ENCODE measurements around the gene PPIA.
A peak's percentile ranks its signal among the peaks of the same experiment; 100 is the strongest.
"Not testable (repeated sequence)": the region's sequence is repeated elsewhere in the genome, so short reads cannot be mapped to it uniquely, and the experiment has no call there.

The PPIA gene

DNA sequence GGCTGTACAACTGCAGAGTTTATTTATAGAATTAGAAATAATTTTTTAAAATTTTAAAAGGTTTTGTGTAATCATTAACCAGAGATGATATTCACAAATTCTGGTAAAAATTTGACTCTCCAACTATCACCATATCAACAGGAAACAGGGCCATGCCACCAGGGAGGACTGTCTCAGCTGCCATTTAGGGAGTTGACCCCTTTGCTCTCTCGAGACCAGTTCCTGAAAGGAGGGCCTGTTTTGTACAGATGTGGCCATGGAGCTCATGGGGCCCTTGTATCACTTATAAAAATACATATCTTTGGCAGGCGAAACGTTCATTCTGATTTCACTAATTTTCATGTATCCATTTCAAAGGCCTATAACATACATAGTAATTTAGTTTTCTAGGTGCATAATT lies 31.1 kb downstream of the PPIA start:
- no peak for DNase-seq (ENCODE audit: low read depth)

DNA sequence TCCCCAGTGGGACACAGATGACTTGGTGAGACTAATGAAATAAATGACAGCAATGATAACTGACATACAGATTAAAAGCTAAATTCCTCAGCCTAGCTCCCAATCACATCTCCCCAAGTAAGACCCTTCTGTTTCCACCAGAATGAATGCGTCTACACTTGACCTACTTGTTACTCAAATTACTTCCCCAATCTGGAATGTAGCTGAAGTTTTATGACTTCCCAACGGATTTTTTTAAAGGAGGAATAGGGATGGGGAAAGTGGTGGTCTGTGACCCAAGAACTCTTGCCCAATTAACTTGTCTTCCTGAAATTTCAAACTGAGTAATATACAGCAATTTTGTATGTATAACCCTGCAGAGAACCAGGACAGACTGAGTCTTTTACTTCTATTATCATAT lies 42.3 kb downstream of the PPIA start:
- no peak for DNase-seq (ENCODE audit: low read depth)

DNA sequence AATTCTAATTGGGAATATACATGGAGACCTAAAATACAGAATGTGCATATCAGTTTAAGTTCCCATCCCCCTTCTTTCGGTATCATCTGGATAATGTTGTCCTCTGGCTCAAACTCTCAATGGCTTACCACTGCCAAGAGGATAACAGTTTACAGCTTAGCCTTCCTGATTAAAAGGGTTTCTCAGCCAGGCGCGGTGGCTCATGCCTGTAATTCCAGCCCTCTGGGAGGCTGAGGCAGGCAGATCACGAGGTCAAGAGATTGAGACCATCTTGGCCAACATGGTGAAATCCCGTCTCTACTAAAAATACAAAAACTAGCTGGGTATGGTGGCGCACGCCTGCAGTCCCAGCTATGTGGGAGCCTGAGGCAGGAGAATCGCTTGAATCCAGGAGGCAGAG lies 46.2 kb downstream of the PPIA start:
- DNase-seq (ENCODE audit: low read depth): not testable (repeated sequence)

DNA sequence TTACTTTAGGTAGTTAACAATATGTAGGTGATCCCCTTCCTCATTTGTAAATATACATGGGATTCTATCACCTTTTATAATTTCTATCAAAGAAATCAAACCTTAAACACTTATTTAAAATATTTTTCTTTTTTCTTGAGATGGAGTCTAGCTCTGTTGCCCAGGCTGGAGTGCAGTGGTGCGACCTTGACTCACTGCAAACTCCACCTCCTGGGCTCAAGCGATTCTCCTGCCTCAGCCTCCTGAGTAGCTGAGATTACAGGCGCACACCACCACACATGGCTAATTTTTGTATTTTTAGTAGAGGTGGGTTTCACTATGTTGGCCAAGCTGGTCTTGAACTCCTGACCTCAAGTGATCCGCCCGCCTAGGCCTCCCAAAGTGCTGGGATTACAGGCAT lies 47.0 kb downstream of the PPIA start:
- not testable (repeated sequence) for DNase-seq (ENCODE audit: low read depth)

DNA sequence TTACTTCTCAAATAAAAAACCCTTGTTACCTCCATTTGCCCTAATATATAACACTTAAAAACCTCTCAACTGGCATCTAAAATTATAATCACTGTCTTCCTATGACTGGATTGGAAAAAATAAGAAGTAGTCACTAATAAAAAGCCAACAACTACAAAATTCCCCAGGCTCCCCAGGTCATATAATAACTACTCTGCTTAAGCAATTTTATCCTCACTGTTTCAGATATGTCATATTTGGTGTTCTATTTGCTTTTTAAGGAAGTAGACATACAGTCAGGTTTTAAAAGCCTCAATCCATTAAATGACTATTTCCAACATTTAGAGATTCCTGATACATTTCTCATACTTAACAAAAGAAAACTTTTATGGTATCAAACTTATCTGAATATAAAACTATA lies 49.0 kb downstream of the PPIA start:
- DNase-seq (ENCODE audit: low read depth): no peak

DNA sequence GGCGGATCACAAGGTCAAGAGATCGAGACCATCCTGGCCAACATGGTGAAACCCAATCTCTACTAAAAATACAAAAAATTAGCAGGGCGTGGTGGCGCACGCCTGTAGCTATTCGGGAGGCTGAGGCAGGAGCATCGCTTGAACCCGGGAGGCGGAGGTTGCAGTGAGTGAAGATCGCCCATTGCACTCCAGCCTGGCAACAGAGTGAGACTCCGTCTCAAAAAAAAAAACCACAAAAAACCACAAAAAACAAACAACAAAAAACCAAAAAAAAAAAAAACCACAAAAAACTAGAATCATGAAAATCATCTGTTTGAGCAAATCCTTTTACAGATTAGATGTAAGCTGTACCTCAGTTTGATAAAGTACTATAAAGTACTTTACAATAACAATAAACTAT lies 49.9 kb downstream of the PPIA start:
- not testable (repeated sequence) for DNase-seq (ENCODE audit: low read depth)

DNA sequence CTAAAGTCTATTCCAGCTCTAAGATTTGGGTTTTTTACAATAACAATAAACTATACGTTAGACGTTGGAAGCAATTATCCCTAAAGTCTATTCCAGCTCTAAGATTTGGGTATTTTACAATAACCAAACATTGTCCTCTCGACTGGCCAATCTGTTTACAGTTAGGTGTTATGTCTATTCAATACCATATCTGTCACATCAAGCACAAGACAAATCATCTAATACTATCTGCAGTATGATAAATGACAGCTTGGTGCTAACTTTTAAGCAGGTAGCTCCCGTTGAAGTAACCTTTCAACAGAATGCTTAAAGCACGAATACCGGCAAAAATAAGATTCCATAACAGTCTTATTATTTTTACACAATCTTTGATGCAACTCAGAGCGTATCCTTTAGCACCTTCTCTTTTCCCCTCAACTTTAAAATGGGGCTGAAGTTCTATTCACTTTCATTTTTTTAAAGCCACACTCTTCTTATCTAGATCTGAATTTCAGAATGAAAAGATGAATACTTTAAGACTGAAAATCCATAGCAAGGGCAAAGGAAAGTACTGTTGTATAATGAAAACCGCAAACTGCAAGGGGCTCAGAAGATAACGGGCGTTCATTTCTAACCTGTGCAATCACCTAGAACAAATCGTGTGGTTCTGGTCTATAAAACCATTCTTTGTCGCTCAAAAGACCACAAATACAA lies 50.5 kb downstream of the PPIA start:
- no peak for DNase-seq (ENCODE audit: low read depth)

DNA sequence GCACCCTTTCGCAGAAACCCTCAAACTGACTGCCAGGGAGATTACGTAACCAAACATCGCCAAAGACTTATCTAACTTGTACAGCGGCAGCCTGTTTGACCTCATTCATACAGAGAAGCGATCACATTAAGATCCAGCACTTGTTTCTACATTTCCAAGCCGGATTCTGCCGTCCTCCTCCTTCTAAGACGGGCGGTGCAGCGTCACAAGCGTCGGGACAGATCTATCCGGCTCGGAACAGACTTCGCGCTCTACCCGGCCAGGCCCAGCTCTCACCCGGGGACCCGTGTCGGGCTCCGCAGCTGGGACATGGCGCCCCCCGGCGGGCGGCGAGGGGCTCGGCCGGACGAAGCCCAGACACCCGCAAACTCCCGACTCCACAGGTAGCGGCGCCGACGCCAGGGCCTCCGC lies 51.0 kb downstream of the PPIA start:
- DNase-seq (ENCODE audit: low read depth): peak; percentile 80

DNA sequence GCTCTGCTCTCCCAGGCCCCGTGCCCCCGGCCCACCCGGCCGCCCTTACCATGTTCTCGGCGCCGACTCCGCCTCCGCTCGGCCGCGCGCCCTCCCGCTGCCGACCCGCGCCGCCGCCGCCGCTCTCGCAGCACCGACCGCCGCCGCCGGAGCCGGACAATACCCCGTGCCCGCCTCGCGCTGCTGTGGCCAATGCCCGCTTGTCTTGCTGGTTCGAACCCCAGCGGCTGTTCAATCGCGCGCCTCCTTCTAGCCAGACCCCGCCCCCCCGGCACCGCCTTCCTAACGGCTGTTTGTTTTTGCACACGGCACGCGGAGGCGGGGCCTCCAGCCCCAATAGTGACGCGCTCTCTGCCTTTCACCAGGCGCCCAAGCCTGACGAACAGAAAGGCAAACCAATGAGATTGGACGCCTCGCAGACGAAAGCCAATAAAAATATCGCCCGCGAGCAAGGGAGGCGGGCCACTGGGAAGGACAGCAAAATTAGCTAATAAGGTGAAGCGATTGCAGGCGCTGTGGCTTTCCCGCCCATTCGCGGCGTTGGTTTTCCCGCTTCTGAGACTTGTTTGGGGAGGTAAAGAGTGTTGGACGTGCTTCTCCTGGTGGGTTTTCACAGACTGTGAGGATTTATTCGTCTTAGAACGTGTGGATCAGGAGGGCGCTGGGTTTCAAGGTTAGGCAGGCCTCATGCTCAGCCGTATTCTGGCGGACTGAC lies 51.6 kb downstream of the PPIA start, which contains the start of gene H2AZ2:
Gene H2AZ2 (minus strand): TSS at position 168 of the 715 bp plus-strand sequence. CDS start 116 bp downstream, at position 52.
- peak; percentile 100 for DNase-seq (ENCODE audit: low read depth)

DNA sequence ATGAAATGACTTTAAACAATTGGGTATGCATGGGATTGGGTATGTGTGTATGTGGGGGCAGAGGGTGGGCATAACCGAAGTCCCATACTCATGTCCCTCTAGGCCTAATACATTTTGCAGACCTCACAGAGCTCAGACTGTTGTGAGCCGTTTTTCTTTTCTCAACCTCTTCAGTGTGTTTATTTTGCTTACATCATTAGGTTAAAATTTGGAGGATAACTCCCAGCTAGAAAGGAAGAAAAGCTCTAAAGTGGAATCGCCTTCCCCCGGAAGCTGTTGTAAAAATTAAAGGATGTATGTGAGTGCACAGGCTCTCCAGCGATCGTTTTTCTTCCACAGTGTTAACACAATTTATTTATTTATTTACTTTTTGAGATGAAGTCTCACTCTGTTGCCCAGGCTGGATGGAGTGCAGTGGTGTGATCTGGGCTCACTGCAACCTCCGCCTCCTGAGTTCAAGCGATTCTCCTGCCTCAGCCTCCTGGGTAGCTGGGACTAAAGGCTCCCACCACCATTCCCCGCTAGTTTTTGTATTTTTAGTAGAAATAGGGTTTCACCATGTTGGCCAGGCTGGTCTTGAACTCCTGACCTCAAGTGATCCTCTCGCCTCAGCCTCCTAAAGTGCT lies 52.9 kb downstream of the PPIA start:
- DNase-seq (ENCODE audit: low read depth): no peak

DNA sequence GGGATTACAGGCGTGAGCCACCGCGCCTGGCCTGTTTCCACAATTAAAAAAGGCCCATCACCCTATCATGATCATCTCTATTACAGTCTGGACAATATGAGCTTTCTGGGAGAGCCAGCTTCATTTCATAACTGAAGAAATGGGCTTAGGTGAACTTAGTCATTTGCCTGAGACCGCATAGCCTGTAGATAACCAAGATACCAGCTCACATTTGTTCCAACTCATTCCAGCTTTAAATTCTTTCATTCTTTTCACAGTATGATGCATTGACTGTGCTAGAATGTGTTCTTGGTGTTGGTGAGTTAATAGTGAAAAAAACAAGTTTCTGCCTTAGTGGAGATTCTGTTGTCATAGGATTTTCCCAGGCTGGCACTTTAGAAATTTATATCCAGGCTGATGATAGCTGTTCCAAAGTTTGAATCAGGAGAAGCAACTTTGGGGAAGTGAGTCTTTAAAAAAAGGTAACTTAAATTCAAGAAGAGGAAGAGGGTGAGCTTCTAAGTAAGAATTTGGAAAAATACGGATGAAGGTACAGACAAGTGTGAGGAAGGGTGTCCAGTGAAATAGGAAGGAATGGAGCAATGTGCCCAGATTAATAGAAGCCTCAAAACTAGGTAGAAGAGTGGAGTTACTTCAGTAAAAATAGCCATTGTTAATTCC lies 53.5 kb downstream of the PPIA start:
- DNase-seq (ENCODE audit: low read depth): no peak

DNA sequence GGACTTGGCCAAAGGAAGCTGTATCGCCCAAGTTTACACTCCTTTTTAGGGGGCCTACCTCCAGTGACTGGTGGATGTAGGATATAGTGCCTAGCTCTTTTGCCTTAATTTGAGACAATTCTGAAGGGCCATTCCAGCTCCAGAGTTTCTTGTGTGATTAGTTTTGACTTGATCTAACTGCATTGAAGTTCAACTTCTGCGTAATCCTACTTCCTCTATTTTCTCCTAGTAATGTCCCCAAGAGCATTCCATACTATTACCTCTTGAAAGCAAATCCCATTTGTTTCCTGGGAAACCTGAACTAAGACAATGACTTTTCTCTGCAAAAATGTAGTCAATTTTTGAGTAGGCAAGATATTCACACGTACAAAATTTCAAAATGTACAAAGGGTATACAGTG lies 56.1 kb downstream of the PPIA start:
- no peak for DNase-seq (ENCODE audit: low read depth)
